Ectodermal cell (in vitro differentiated cells): ENCODE measurements around the gene SCN10A.

Experiments
- H3K27ac ChIP-seq: 2 replicates; pipeline ENCODE4 v1.7.0; 2013; ENCODE audit warnings: mild to moderate bottlenecking, low read depth, low read length; ENCODE audit not compliant: insufficient read depth, poor library complexity, severe bottlenecking
- H3K27me3 ChIP-seq: 2 replicates; pipeline ENCODE4 v1.7.0; 2013; ENCODE audit warnings: mild to moderate bottlenecking, low read length; ENCODE audit not compliant: insufficient read depth, control insufficient read depth, poor library complexity, severe bottlenecking
- H3K36me3 ChIP-seq: one replicate; pipeline ENCODE4 v1.7.0; 2013; ENCODE audit warnings: low read length; ENCODE audit not compliant: control insufficient read depth, insufficient read depth
- H3K4me1 ChIP-seq: one replicate; pipeline ENCODE4 v1.7.0; 2013; ENCODE audit warnings: low read length; ENCODE audit not compliant: control insufficient read depth, insufficient read depth
- H3K4me3 ChIP-seq: 2 replicates; pipeline ENCODE4 v1.7.0; 2013; ENCODE audit warnings: low read depth, low read length, control low read depth; ENCODE audit not compliant: insufficient read depth
- H3K9me3 ChIP-seq: 2 replicates; pipeline ENCODE4 v1.7.0; 2013; ENCODE audit warnings: mild to moderate bottlenecking, low read length, moderate library complexity; ENCODE audit not compliant: control insufficient read depth
- WGBS, 2 experiments: methylation state at CpG; one replicate each; pipeline ENCODE4 v1.1.7; 2013; ENCODE audit warnings: missing lambda C conversion rate in 2 of 2; 5-methylcytosine and 5-hydroxymethylcytosine counted together

SCN10A gene

GRCh38 chr3:38648659-38649499 is 167.1 kb downstream of the SCN10A start:
- Histone ChIP-seq H3K9me3 (no peaks in the 10 kb centered on the region), H3K27ac (no peak overlapping the region), H3K4me1 (no peaks in the 10 kb centered on the region), H3K36me3 (no peaks in the 10 kb centered on the region), H3K27me3 (peaks cover 99% of the 10 kb centered on the region), H3K4me3 (peak overlapping the region; percentile 41)
- 9 to 11% methylated on average over 56 of the region's 56 CpGs for WGBS, 2 experiments

- WGBS, 2 experiments, result 89 to 92% methylated on average over 7 of the region's 7 CpGs
- Histone ChIP-seq H3K27me3 (peaks cover 99% of the 10 kb centered on the region), H3K4me1 (no peaks in the 10 kb centered on the region), H3K36me3 (no peaks in the 10 kb centered on the region), H3K27ac (no peak overlapping the region), H3K9me3 (no peaks in the 10 kb centered on the region), H3K4me3 (no peak overlapping the region)
Observed at GRCh38 chr3:38648024-38648658, 167.9 kb downstream of the SCN10A start.

DNA sequence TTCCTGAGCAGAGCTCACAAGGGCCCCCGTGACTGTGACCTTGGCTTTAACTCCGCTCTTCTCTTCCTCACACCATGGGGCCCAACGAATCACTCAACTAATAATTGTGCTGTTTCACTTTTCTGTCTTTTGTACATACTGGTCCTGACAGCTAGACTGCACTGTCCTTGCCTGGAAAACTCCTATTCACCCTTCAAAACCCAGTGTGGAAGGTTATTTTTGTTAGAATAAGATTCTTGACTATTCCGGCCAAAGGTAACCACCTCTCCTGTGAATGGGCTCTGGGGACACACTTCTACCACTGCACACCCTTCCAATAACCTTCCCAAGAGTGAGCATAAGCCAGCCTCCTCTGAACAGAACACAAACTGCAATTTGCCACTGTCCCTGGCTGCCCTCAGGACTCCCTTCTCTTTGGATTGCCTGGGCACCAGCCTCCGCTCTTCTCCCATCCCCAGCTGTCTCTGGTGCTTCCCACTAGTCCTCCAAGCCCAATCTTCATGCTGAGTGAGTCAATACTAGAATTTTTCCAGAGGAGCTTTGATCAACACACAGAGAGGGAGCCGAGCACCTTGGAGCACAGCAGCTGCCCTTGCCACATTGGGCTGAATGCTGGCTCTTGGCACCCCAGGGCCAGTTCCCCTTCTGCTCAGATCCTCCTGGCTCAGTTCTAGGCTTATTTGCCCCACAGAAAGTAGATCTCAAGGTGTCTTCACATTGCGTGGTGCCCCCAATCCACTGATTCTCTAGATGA is 168.6 kb downstream of the SCN10A start:
- H3K27me3 ChIP-seq, result peaks cover 99% of the 10 kb centered on the region
- no peak overlapping the region for H3K4me3 ChIP-seq
- 85 to 86% methylated on average over 7 of the region's 7 CpGs for WGBS, 2 experiments
- no peak overlapping the region for H3K27ac ChIP-seq
- H3K4me1 ChIP-seq, result no peaks in the 10 kb centered on the region
- no peaks in the 10 kb centered on the region for H3K36me3 ChIP-seq
- H3K9me3 ChIP-seq, result no peaks in the 10 kb centered on the region
